ENCODE measurements around the gene CST3. TPM values are rescaled to one million over a fixed set of nuclear protein-coding genes. Genes with fewer than 3 reads are reported as not detected.

Gene CST3
- total RNA-seq, 2 experiments from 2014 or later, result 0.47 to 0.50 TPM

- Mint-ChIP-seq H3K9me3 (ENCODE audit: insufficient read depth) (no peaks in the 10 kb centered on the region), H3K4me3 (no peak overlapping the region), H3K4me1 (ENCODE audit: low read depth) (no peaks in the 10 kb centered on the region), H3K36me3 (ENCODE audit: low read depth) (no peaks in the 10 kb centered on the region), H3K27me3 (ENCODE audit: low read depth) (peaks cover 4% of the 10 kb centered on the region), H3K27ac (no peak overlapping the region)
- POLR2A ChIA-PET, result no interaction called here
- DNase-seq (no peak), ATAC-seq (no peak)
- CTCF ChIA-PET, result interaction anchor here (0.6 kb wide), 1 partner anchor 75 kb away, joined by 3 read pairs; no protein-coding TSS in a partner anchor
Observed at GRCh38 chr20:23649830-23650417, 12.2 kb upstream of the CST3 start.

- Mint-ChIP-seq H3K27me3 (ENCODE audit: low read depth) (peaks cover under 1% of the 10 kb centered on the region), H3K27ac (no peak overlapping the region), H3K36me3 (ENCODE audit: low read depth) (no peaks in the 10 kb centered on the region), H3K4me3 (no peak overlapping the region), H3K9me3 (ENCODE audit: insufficient read depth) (no peaks in the 10 kb centered on the region), H3K4me1 (ENCODE audit: low read depth) (no peaks in the 10 kb centered on the region)
- ChIA-PET POLR2A (no interaction called here), CTCF (interaction anchor here (0.6 kb wide), 1 partner anchor 74 kb away, joined by 3 read pairs; no protein-coding TSS in a partner anchor)
- DNase-seq (no peak), ATAC-seq (no peak)
Observed at GRCh38 chr20:23649242-23649641, 11.5 kb upstream of the CST3 start.

GRCh38 chr20:23647346-23647745 is 9.6 kb upstream of the CST3 start:
- Mint-ChIP-seq H3K27me3 (ENCODE audit: low read depth) (no peaks in the 10 kb centered on the region), H3K4me3 (no peak overlapping the region), H3K9me3 (ENCODE audit: insufficient read depth) (no peaks in the 10 kb centered on the region), H3K27ac (no peak overlapping the region), H3K36me3 (ENCODE audit: low read depth) (no peaks in the 10 kb centered on the region), H3K4me1 (ENCODE audit: low read depth) (no peaks in the 10 kb centered on the region)
- DNase-seq, result no peak
- POLR2A ChIA-PET, result no interaction called here
- no peak for ATAC-seq
- CTCF ChIA-PET, result no interaction called here

- DNase-seq (no peak), ATAC-seq (no peak)
- no peaks in the 10 kb centered on the region for H3K36me3 Mint-ChIP-seq (ENCODE audit: low read depth)
- H3K4me1 Mint-ChIP-seq (ENCODE audit: low read depth), result no peaks in the 10 kb centered on the region
- CTCF ChIA-PET, result interaction anchor here (0.9 kb wide), 1 partner anchor 586 kb away, joined by 3 read pairs; no protein-coding TSS in a partner anchor
- no peaks in the 10 kb centered on the region for H3K9me3 Mint-ChIP-seq (ENCODE audit: insufficient read depth)
- H3K27ac Mint-ChIP-seq, result no peak overlapping the region
- POLR2A ChIA-PET, result no interaction called here
- H3K4me3 Mint-ChIP-seq, result no peak overlapping the region
- H3K27me3 Mint-ChIP-seq (ENCODE audit: low read depth), result no peaks in the 10 kb centered on the region
Observed at GRCh38 chr20:23646106-23646873, 8.5 kb upstream of the CST3 start.

GRCh38 chr20:23645575-23645974 is 7.8 kb upstream of the CST3 start:
- H3K36me3 Mint-ChIP-seq (ENCODE audit: low read depth), result no peaks in the 10 kb centered on the region
- H3K27me3 Mint-ChIP-seq (ENCODE audit: low read depth), result no peaks in the 10 kb centered on the region
- H3K4me3 Mint-ChIP-seq, result no peak overlapping the region
- H3K4me1 Mint-ChIP-seq (ENCODE audit: low read depth), result no peaks in the 10 kb centered on the region
- ATAC-seq (no peak), DNase-seq (no peak)
- ChIA-PET CTCF (no interaction called here), POLR2A (no interaction called here)
- H3K27ac Mint-ChIP-seq, result no peak overlapping the region
- H3K9me3 Mint-ChIP-seq (ENCODE audit: insufficient read depth), result no peaks in the 10 kb centered on the region

- DNase-seq (no peak), ATAC-seq (no peak)
- ChIA-PET CTCF (no interaction called here), POLR2A (no interaction called here)
- no peak overlapping the region for H3K27ac Mint-ChIP-seq
- peaks cover 5% of the 10 kb centered on the region for H3K27me3 Mint-ChIP-seq (ENCODE audit: low read depth)
- H3K4me1 Mint-ChIP-seq (ENCODE audit: low read depth), result peaks cover 5% of the 10 kb centered on the region
- no peak overlapping the region for H3K4me3 Mint-ChIP-seq
- no peaks in the 10 kb centered on the region for H3K9me3 Mint-ChIP-seq (ENCODE audit: insufficient read depth)
- no peaks in the 10 kb centered on the region for H3K36me3 Mint-ChIP-seq (ENCODE audit: low read depth)
Observed at GRCh38 chr20:23644164-23644563, 6.4 kb upstream of the CST3 start.

GRCh38 chr20:23643659-23644058 is 5.9 kb upstream of the CST3 start:
- ATAC-seq (no peak), DNase-seq (no peak)
- no peak overlapping the region for H3K27ac Mint-ChIP-seq
- H3K4me3 Mint-ChIP-seq, result no peak overlapping the region
- peaks cover 5% of the 10 kb centered on the region for H3K27me3 Mint-ChIP-seq (ENCODE audit: low read depth)
- H3K9me3 Mint-ChIP-seq (ENCODE audit: insufficient read depth), result no peaks in the 10 kb centered on the region
- ChIA-PET CTCF (no interaction called here), POLR2A (no interaction called here)
- H3K36me3 Mint-ChIP-seq (ENCODE audit: low read depth), result no peaks in the 10 kb centered on the region
- H3K4me1 Mint-ChIP-seq (ENCODE audit: low read depth), result peaks cover 5% of the 10 kb centered on the region

GRCh38 chr20:23641936-23642751 is 4.4 kb upstream of the CST3 start:
- POLR2A ChIA-PET, result no interaction called here
- H3K27ac Mint-ChIP-seq, result no peak overlapping the region
- ATAC-seq (no peak), DNase-seq (no peak)
- H3K36me3 Mint-ChIP-seq (ENCODE audit: low read depth), result no peaks in the 10 kb centered on the region
- H3K27me3 Mint-ChIP-seq (ENCODE audit: low read depth), result peaks cover 7% of the 10 kb centered on the region
- CTCF ChIA-PET, result no interaction called here
- no peaks in the 10 kb centered on the region for H3K9me3 Mint-ChIP-seq (ENCODE audit: insufficient read depth)
- H3K4me3 Mint-ChIP-seq, result no peak overlapping the region
- H3K4me1 Mint-ChIP-seq (ENCODE audit: low read depth), result peaks cover 5% of the 10 kb centered on the region

- DNase-seq (no peak), ATAC-seq (no peak)
- CTCF ChIA-PET, result no interaction called here
- Mint-ChIP-seq H3K36me3 (ENCODE audit: low read depth) (no peaks in the 10 kb centered on the region), H3K9me3 (ENCODE audit: insufficient read depth) (no peaks in the 10 kb centered on the region), H3K4me3 (no peak overlapping the region), H3K4me1 (ENCODE audit: low read depth) (peaks cover 5% of the 10 kb centered on the region), H3K27me3 (ENCODE audit: low read depth) (peaks cover 17% of the 10 kb centered on the region), H3K27ac (no peak overlapping the region)
- POLR2A ChIA-PET, result no interaction called here
Observed at GRCh38 chr20:23640671-23641667, 3.2 kb upstream of the CST3 start.

- Mint-ChIP-seq H3K27ac (no peak overlapping the region), H3K27me3 (ENCODE audit: low read depth) (peaks cover 19% of the 10 kb centered on the region), H3K4me1 (ENCODE audit: low read depth) (peaks cover 5% of the 10 kb centered on the region), H3K4me3 (no peak overlapping the region), H3K36me3 (ENCODE audit: low read depth) (no peaks in the 10 kb centered on the region), H3K9me3 (ENCODE audit: insufficient read depth) (no peaks in the 10 kb centered on the region)
- DNase-seq (no peak), ATAC-seq (no peak)
- ChIA-PET CTCF (no interaction called here), POLR2A (no interaction called here)
Observed at GRCh38 chr20:23640018-23640601, 2.4 kb upstream of the CST3 start.

- no peak overlapping the region for H3K4me3 Mint-ChIP-seq
- no peak overlapping the region for H3K27ac Mint-ChIP-seq
- H3K9me3 Mint-ChIP-seq (ENCODE audit: insufficient read depth), result no peaks in the 10 kb centered on the region
- DNase-seq (no peak), ATAC-seq (no peak)
- CTCF ChIA-PET, result no interaction called here
- H3K4me1 Mint-ChIP-seq (ENCODE audit: low read depth), result peaks cover 5% of the 10 kb centered on the region
- H3K36me3 Mint-ChIP-seq (ENCODE audit: low read depth), result no peaks in the 10 kb centered on the region
- H3K27me3 Mint-ChIP-seq (ENCODE audit: low read depth), result peaks cover 19% of the 10 kb centered on the region
- POLR2A ChIA-PET, result no interaction called here
Observed at GRCh38 chr20:23639490-23639958, 1.8 kb upstream of the CST3 start.

Data from activated CD8-positive, alpha-beta T cell treated with anti-CD3 and anti-CD28 coated beads, Interleukin-2, amount 10 ng/mL, durations not matched to agents 7 days and 5 days (primary cell).